ENCODE data around the gene IL17C.

IL17C gene

GRCh38 chr16:88593489-88593888, 44.9 kb upstream of the IL17C start:
- Histone ChIP-seq H3K36me3 (replicated peaks) (peaks cover 19% of the 10 kb centered on the region), H3K4me3 (ENCODE audit: low read depth, low read length) (no peak overlapping the region), H3K27me3 (replicated peaks) (no peaks in the 10 kb centered on the region), H3K27ac (no peak overlapping the region)
- DNase-seq: no peak
- in situ Hi-C loops (cut with HindIII; ENCODE audit: low pct_ligation_motif_present, low sequenced_read_pairs): no loop called here
- TF ChIP-seq, protein P1, sequence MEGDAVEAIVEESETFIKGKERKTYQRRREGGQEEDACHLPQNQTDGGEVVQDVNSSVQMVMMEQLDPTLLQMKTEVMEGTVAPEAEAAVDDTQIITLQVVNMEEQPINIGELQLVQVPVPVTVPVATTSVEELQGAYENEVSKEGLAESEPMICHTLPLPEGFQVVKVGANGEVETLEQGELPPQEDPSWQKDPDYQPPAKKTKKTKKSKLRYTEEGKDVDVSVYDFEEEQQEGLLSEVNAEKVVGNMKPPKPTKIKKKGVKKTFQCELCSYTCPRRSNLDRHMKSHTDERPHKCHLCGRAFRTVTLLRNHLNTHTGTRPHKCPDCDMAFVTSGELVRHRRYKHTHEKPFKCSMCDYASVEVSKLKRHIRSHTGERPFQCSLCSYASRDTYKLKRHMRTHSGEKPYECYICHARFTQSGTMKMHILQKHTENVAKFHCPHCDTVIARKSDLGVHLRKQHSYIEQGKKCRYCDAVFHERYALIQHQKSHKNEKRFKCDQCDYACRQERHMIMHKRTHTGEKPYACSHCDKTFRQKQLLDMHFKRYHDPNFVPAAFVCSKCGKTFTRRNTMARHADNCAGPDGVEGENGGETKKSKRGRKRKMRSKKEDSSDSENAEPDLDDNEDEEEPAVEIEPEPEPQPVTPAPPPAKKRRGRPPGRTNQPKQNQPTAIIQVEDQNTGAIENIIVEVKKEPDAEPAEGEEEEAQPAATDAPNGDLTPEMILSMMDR (IDR thresholded peaks at IDR 0.05; ENCODE audit: low read depth, low read length, missing control alignments): peak; percentile 32

DNA sequence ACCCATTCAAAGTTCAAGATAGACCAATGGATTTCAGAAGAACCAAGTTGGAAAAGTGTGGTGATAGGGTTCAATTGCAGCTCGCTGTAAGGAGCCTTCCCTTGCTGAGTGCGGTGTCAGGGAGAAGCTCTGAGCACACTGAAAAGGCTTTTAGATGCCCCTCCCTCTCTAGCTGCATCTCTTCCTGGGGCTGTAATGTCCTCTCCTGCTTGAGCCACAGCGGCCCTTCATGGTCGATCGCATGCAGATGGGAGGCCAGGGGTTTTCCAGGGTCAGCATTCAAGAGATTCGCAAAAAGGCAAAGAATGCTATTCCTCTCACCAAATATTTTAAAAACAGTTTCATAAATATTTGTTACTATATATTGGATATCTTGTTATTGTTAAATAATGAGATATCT, 44.5 kb upstream of the IL17C start:
- no peak for DNase-seq
- TF ChIP-seq, protein P1 (IDR thresholded peaks at IDR 0.05; ENCODE audit: low read depth, low read length, missing control alignments): no peak
- no peaks in the 10 kb centered on the region for H3K27me3 ChIP-seq (replicated peaks)
- H3K4me3 ChIP-seq (ENCODE audit: low read depth, low read length): no peak overlapping the region
- in situ Hi-C loops (cut with HindIII; ENCODE audit: low pct_ligation_motif_present, low sequenced_read_pairs): no loop called here
- H3K27ac ChIP-seq: no peak overlapping the region
- H3K36me3 ChIP-seq (replicated peaks): peaks cover 22% of the 10 kb centered on the region

- DNase-seq: no peak
- Histone ChIP-seq H3K27ac (no peak overlapping the region), H3K27me3 (replicated peaks) (no peaks in the 10 kb centered on the region), H3K4me3 (ENCODE audit: low read depth, low read length) (no peak overlapping the region), H3K36me3 (replicated peaks) (peaks cover 23% of the 10 kb centered on the region)
- in situ Hi-C loops (cut with HindIII; ENCODE audit: low pct_ligation_motif_present, low sequenced_read_pairs): no loop called here
- TF ChIP-seq, protein P1 (IDR thresholded peaks at IDR 0.05; ENCODE audit: low read depth, low read length, missing control alignments): no peak
Observed at GRCh38 chr16:88595101-88595500, 43.3 kb upstream of the IL17C start.

- no peak overlapping the region for H3K27ac ChIP-seq
- H3K36me3 ChIP-seq (replicated peaks): peaks cover 26% of the 10 kb centered on the region
- TF ChIP-seq, protein P1 (IDR thresholded peaks at IDR 0.05; ENCODE audit: low read depth, low read length, missing control alignments): no peak
- H3K27me3 ChIP-seq (replicated peaks): no peaks in the 10 kb centered on the region
- H3K4me3 ChIP-seq (ENCODE audit: low read depth, low read length): no peak overlapping the region
- no peak for DNase-seq
- in situ Hi-C loops (cut with HindIII; ENCODE audit: low pct_ligation_motif_present, low sequenced_read_pairs): no loop called here
Observed at GRCh38 chr16:88595921-88596320, 42.5 kb upstream of the IL17C start.

GRCh38 chr16:88596483-88596882, 41.9 kb upstream of the IL17C start:
- Histone ChIP-seq H3K27ac (no peak overlapping the region), H3K36me3 (replicated peaks) (peaks cover 31% of the 10 kb centered on the region)
- in situ Hi-C loops (cut with HindIII; ENCODE audit: low pct_ligation_motif_present, low sequenced_read_pairs): no loop called here

More at GRCh38 chr16:88596483-88596882, 41.9 kb upstream of the IL17C start:
- no peak for DNase-seq
- Histone ChIP-seq H3K27me3 (replicated peaks) (no peaks in the 10 kb centered on the region), H3K4me3 (ENCODE audit: low read depth, low read length) (no peak overlapping the region)
- TF ChIP-seq, protein P1 (IDR thresholded peaks at IDR 0.05; ENCODE audit: low read depth, low read length, missing control alignments): no peak

Measured in brain microvascular endothelial cell (primary cell).